Subcutaneous adipose tissue (tissue), 4 donors: Measurements from ENCODE around the gene ALDH8A1. TPM values are rescaled to one million over a fixed set of nuclear protein-coding genes. Genes with fewer than 3 reads are reported as not detected.

Experiments used
- total RNA-seq, 4 donors: library from RNA; depleted of rRNA; stranded (reverse); fragments of >200 nt; gene quantifications; one replicate each; pipeline ENCODE4 v1.1.0, GENCODE V29; 2016
- TF ChIP-seq, protein P1 (sequence below): fragments of 450-650 bp; IDR thresholded peaks from one replicate; pipeline ENCODE4 v1.5.1; 2016; ENCODE audit warnings: low read depth, mild to moderate bottlenecking, control low read depth, antibody characterized with exemption, moderate library complexity

ALDH8A1 gene, protein sequence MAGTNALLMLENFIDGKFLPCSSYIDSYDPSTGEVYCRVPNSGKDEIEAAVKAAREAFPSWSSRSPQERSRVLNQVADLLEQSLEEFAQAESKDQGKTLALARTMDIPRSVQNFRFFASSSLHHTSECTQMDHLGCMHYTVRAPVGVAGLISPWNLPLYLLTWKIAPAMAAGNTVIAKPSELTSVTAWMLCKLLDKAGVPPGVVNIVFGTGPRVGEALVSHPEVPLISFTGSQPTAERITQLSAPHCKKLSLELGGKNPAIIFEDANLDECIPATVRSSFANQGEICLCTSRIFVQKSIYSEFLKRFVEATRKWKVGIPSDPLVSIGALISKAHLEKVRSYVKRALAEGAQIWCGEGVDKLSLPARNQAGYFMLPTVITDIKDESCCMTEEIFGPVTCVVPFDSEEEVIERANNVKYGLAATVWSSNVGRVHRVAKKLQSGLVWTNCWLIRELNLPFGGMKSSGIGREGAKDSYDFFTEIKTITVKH
- 1 to 10 TPM in 2 of 4 donors, not detected in 2; 1.5 to 4.7 TPM for total RNA-seq

DNA sequence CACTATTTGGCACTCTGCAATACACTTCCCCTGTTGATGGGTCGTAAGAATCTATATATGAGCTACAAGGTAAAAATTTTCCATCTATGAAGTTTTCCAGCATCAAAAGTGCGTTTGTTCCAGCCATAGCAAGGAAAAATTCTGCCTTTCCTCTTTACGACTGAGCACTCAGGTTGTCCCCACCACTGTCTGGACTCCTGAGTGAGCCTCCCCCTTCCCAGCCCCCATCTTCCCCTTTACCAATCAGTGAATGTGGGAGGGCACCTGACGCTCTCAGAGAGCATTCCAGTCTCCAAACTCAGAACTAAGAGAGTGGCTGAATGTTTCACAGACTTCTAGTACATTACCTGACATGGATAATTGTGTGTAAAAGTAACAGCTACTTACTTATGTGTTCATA is at the start of gene ALDH8A1:
TSS of gene ALDH8A1 (minus strand) at position 175 of the 400 bp plus-strand sequence. CDS start at position 127, 48 bp downstream.
- TF ChIP-seq, protein P1, sequence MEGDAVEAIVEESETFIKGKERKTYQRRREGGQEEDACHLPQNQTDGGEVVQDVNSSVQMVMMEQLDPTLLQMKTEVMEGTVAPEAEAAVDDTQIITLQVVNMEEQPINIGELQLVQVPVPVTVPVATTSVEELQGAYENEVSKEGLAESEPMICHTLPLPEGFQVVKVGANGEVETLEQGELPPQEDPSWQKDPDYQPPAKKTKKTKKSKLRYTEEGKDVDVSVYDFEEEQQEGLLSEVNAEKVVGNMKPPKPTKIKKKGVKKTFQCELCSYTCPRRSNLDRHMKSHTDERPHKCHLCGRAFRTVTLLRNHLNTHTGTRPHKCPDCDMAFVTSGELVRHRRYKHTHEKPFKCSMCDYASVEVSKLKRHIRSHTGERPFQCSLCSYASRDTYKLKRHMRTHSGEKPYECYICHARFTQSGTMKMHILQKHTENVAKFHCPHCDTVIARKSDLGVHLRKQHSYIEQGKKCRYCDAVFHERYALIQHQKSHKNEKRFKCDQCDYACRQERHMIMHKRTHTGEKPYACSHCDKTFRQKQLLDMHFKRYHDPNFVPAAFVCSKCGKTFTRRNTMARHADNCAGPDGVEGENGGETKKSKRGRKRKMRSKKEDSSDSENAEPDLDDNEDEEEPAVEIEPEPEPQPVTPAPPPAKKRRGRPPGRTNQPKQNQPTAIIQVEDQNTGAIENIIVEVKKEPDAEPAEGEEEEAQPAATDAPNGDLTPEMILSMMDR, result no peak

DNA sequence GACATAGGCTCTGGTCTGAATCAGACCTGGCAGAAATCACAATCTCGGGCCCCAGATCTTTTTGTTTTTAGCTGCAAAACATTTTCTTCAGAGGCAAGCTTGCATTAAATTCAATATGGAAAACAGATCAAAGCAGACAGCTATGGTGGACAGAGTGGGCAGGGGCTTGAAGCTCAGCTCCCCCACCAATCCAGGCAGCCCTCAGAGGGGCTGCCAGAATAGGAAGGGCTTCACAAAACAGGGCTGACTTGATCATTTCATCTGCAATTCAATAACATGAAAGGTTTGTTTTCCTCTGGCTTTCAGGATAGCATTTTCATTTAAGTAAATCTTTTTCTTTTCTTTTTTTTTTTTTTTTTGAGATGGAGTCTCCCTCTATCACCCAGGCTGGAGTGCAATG is 49.2 kb upstream of the ALDH8A1 start:
- TF ChIP-seq, protein P1, result no peak

DNA sequence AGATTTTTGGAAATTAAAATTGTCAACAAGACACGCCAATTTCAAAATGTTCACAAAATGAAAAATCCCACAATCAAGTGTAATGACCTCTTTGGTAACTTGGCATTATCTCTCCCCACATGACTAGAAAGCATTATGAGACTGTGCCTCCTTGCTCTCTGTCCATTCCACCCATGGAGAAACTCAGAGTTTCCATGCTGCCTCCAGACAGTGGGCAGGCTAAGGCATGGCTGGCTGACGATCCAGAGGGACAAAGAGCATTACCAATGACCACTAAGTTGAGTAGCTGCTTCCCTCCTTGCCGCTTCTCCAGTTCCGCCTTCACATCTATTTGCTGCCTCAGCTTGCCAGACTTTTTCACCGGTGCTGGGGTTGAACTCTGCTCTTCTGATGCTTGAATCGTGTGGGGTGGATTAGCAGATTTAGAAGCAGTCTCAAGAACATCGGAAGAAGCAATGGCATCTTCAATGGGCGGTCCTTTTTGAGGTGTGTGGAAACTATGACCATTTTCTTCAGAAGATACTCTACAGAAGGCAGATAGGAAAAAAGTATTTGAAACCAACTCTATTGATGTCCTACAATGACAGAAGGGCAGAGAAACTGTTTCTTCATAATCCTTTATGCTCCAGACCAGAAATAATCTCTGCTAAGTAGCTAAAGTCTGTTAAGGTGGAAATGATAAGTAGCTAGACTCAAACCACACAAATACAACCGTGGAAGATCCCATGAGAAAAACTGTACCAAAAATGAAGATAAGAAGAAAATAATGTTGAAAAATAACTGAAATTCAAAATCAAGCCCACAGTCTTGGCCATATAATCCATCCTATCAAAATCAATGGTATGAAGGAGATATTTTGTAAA is 47.5 kb upstream of the ALDH8A1 start:
- TF ChIP-seq, protein P1, result no peak

DNA sequence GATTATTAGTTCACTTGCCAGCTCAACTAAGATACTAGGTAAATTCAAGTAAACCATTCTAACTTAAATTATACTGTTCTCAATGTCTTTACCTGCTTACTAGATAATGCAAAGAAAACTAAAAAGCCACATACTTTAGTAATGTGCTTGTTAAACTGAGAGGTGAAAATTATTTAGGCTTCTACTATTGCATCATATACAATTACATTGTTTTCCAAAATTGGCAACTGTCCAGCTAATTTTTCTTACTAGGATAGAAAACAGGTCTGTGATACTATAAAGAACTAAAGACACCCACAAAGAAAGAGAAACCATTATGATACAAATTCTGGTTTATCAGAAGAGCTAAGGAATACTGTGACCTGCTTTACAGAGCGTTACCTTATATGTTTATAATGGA is 45.6 kb upstream of the ALDH8A1 start:
- TF ChIP-seq, protein P1, result no peak

DNA sequence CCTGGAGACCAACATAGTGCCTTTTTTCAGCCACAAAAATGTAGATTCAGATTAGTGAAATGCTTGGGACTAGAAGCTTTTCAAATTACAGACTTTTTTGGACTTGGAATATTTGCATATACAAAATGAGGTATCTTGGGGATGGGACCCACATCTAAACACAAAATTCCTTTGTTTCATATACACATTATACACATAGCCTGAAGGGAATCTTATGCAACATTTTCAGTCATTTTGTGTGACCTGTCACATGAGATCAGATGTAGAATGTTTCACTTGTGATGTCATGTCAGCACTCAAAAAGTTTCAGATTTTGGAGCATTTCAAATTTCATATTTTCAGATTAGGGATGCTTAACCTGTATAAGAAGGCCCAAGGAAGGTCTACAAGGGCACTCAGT is 44.5 kb upstream of the ALDH8A1 start:
- TF ChIP-seq, protein P1, result no peak

DNA sequence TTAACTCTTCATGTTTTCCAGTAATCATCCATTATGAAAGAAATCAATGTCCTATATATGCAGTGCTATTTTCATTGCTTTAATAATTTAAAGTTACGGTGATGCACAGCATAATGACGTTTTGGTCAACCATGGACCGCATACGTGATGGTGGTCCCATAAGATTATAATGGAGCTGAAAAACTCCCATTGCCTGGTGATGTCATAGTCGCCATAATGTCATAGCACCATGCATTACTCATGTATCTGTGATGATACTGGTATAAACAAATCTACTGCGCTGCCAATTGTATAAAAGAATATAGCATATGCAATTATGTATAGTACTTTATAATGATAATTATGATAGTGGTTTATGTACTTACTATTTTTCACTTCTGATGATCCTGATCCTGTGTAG is 42.3 kb upstream of the ALDH8A1 start:
- TF ChIP-seq, protein P1, result no peak

DNA sequence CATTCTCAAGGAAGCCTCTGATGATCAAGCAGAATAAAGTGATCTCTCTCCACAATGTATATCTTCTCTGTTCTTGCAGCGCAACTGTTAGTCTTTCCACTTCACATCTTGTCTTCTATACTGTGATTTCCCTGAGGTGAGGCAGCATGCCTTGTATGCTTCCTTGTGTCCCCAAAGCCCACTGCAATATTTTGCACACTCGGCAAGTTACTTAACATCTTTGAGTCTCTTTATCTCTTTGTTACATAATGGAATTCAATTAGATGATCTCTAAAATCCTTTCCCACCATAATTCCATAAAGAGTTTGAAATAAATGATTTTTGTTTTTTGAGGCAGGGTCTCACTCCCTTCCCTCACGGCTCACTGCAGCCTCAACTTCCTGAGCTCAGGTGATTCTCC is 40.4 kb upstream of the ALDH8A1 start:
- TF ChIP-seq, protein P1, result no peak
